Fibroblast of the aortic adventitia (primary cell): ENCODE data around the gene VILL. TPM values are rescaled to one million over a fixed set of nuclear protein-coding genes. Genes with fewer than 3 reads are reported as not detected.

Experiments used
- DNase-seq: peaks from one replicate; pipeline ENCODE4 v3.0.0-alpha.2; 2010; ENCODE audit warnings: low read depth
- H3K4me3 ChIP-seq: 2 replicates; pipeline ENCODE4 v1.5.1; 2011; ENCODE audit warnings: low read depth, mild to moderate bottlenecking, control low read depth, low read length, moderate library complexity
- CTCF ChIP-seq: IDR thresholded peaks from 2 replicates; pipeline ENCODE4 v1.5.1; 2011; ENCODE audit warnings: mild to moderate bottlenecking, low read length, control low read depth, inconsistent platforms; ENCODE audit not compliant: insufficient read depth
- total RNA-seq: library from RNA; depleted of rRNA; stranded (reverse); fragments of >200 nt; gene quantifications from 2 replicates; pipeline ENCODE4 v1.2.3, GENCODE V29; 2012; ENCODE audit warnings: low replicate concordance

Gene VILL
- total RNA-seq, 1 donor: 7.0 TPM

GRCh38 chr3:38008971-38009580 lies 18.5 kb downstream of the VILL start:
- TF ChIP-seq CTCF: no peak
- H3K4me3 ChIP-seq: no peak overlapping the region
- no peak for DNase-seq

GRCh38 chr3:38009807-38010591 lies 19.4 kb downstream of the VILL start:
- DNase-seq: no peak
- TF ChIP-seq CTCF: no peak
- H3K4me3 ChIP-seq: no peak overlapping the region

- DNase-seq: no peak
- H3K4me3 ChIP-seq: no peak overlapping the region
- TF ChIP-seq CTCF: no peak
Observed at GRCh38 chr3:38011111-38011510, 20.5 kb downstream of the VILL start.

GRCh38 chr3:38015485-38015884 lies 24.9 kb downstream of the VILL start:
- no peak overlapping the region for H3K4me3 ChIP-seq
- TF ChIP-seq CTCF: no peak
- no peak for DNase-seq

- TF ChIP-seq CTCF: no peak
- no peak overlapping the region for H3K4me3 ChIP-seq
- DNase-seq: no peak
Observed at GRCh38 chr3:38015984-38016383, 25.4 kb downstream of the VILL start.

- no peak for TF ChIP-seq CTCF
- no peak for DNase-seq
- H3K4me3 ChIP-seq: no peak overlapping the region
Observed at GRCh38 chr3:38016410-38016809, 25.8 kb downstream of the VILL start.
